Heart left ventricle (tissue), 13 donors: ENCODE data around the gene BACH2.

Source experiments
- POLR2A ChIP-seq, 2 donors: fragments of 450-650 bp; IDR thresholded peaks; one replicate each; pipeline ENCODE4 v1.6.1; 2017; ENCODE audit warnings: antibody characterized with exemption in 2 of 2, mild to moderate bottlenecking in 2 of 2, moderate library complexity in 2 of 2
- TF ChIP-seq, protein P1 (sequence below), 12 donors: fragments of 200-600 bp; sonication (generic) in 4 of 12; IDR thresholded peaks; one replicate each; pipeline versions ENCODE4 v1.5.0 to v1.8.0; 2018 to 2022; ENCODE audit warnings: antibody characterized with exemption in 12 of 12, mild to moderate bottlenecking in 5 of 12
- donor health status: ischemic (EF 13 %, LVEDD 7.1; RV severe dilation, severe dysfunction).
- donor health status: DM: no; HTN: yes; CAD: no.
- donor health status: DM: no; HTN: no; CAD: no.
- donor health status: ischemic (EF 25% LVEDD 6.9; RV normal size, moderate dysfunction).
- donor health status: ischemic (EF 25% LVEDD 5.7; RV mildly dilated, moderate dysfunction).
- donor health status: ischemic (EF 35%, LVEDD 5.7; RV mildly dilated, moderate dysfunction).
- donor health status: nonischemic (EF 11% LVEDD 7.7; RV severe dilation, severe dysfunction).
- donor health status: DM: yes; HTN: yes; CAD: no.
- donor health status: PGD.
- donor health status: ischemic (EF 29% LVEDD 5.4; RV normal size, mild dysfunction).
- donor health status: nonischemic (EF 23%, LVEDD 6.1; RV moderate dilation, normal function).

DNA sequence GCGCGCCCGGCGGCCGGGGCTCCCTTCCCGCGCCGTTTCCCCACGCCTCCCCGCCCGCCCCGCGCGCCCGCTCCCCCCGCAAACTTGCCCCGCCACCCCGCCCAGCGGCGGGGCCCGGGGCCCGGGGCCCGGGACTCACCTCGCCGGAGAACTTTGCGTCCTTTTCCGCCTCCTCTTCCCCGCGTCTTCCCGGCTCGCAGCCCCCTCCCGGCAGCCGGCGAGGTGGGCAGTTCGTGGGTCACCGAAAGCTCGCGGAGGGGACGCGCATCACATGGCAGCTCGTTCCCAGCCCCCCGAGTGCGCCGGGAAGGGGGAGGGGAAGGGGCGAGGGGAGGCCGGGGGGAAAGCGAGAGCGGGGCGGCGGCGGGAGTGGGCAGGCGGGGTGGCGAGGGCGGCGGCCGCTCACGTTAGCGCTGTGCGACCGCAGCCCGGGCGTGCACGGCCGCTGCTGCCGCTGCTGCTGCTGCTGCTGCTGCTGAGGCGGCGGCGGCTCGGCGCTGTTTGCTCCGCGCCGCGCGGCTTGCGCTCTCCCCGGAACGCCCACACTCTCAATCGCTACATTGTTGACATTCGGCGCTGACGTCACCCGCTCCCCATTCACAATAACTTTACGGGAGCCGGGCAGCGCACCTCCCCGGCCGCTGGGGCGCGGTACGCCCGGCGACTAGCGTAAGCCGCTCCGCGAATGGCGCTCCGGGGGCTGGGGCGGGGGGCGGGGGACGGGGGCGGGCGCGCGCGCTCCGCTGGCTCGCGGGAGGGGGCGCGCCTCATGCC lies at the start of gene BACH2:
- TF ChIP-seq, protein P1, sequence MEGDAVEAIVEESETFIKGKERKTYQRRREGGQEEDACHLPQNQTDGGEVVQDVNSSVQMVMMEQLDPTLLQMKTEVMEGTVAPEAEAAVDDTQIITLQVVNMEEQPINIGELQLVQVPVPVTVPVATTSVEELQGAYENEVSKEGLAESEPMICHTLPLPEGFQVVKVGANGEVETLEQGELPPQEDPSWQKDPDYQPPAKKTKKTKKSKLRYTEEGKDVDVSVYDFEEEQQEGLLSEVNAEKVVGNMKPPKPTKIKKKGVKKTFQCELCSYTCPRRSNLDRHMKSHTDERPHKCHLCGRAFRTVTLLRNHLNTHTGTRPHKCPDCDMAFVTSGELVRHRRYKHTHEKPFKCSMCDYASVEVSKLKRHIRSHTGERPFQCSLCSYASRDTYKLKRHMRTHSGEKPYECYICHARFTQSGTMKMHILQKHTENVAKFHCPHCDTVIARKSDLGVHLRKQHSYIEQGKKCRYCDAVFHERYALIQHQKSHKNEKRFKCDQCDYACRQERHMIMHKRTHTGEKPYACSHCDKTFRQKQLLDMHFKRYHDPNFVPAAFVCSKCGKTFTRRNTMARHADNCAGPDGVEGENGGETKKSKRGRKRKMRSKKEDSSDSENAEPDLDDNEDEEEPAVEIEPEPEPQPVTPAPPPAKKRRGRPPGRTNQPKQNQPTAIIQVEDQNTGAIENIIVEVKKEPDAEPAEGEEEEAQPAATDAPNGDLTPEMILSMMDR (IDR thresholded peaks at IDR 0.05), result peak in 6 of 12 donors; percentile 11 to 34 (median 24)
- peak in 1 of 2 donors; percentile 49 for TF ChIP-seq POLR2A (IDR thresholded peaks at IDR 0.05)
